ENCODE data around the gene SS18. TPM values are rescaled to one million over a fixed set of nuclear protein-coding genes. Genes with fewer than 3 reads are reported as not detected.

SS18 gene
- total RNA-seq, 2 donors from 2014 or later: 84.9 to 87.6 TPM

- Histone ChIP-seq H3K4me1 (ENCODE audit: control insufficient read depth, insufficient read depth, low read length) (no peaks in the 10 kb centered on the region), H3K27ac (ENCODE audit: low read depth, low read length) (no peak overlapping the region), H3K4me3 (ENCODE audit: low read length) (no peak overlapping the region), H3K36me3 (ENCODE audit: control insufficient read depth, insufficient read depth, low read length) (no peaks in the 10 kb centered on the region), H3K27me3 (ENCODE audit: control insufficient read depth, insufficient read depth, low read length, poor library complexity, severe bottlenecking) (no peaks in the 10 kb centered on the region), H3K9me3 (ENCODE audit: control insufficient read depth, low read length) (peaks cover 13% of the 10 kb centered on the region), H3K9ac (ENCODE audit: extremely low read depth, low read length, poor library complexity, severe bottlenecking) (no peak overlapping the region)
- H3K27me3 Mint-ChIP-seq (ENCODE audit: insufficient read depth): peaks cover 4% of the 10 kb centered on the region
- no peak overlapping the region for H3K27ac Mint-ChIP-seq
- no peak overlapping the region for H3K4me3 Mint-ChIP-seq
- H3K9me3 Mint-ChIP-seq: no peaks in the 10 kb centered on the region
- 100% methylated on average over 1 of the region's 1 CpG for WGBS, 2 experiments (ENCODE audit: insufficient coverage in 1 of 2, insufficient read length in 1 of 2)
- TF ChIP-seq CTCF (conservative IDR thresholded peaks at IDR 0.05): no peak
- no peaks in the 10 kb centered on the region for H3K36me3 Mint-ChIP-seq (ENCODE audit: low read depth)
- no peaks in the 10 kb centered on the region for H3K4me1 Mint-ChIP-seq
- DNase-seq: no peak
These were observed 104.6 kb downstream of the SS18 start for GRCh38 chr18:25985707-25986394.

- Mint-ChIP-seq H3K36me3 (ENCODE audit: low read depth) (no peaks in the 10 kb centered on the region), H3K4me3 (no peak overlapping the region), H3K9me3 (no peaks in the 10 kb centered on the region), H3K27me3 (ENCODE audit: insufficient read depth) (peaks cover 4% of the 10 kb centered on the region), H3K4me1 (no peaks in the 10 kb centered on the region), H3K27ac (no peak overlapping the region)
- WGBS, 2 experiments (ENCODE audit: insufficient coverage in 1 of 2, insufficient read length in 1 of 2): 80 to 98% methylated on average over 2 of the region's 2 CpGs
- Histone ChIP-seq H3K9ac (ENCODE audit: extremely low read depth, low read length, poor library complexity, severe bottlenecking) (no peak overlapping the region), H3K36me3 (ENCODE audit: control insufficient read depth, insufficient read depth, low read length) (no peaks in the 10 kb centered on the region), H3K4me3 (ENCODE audit: low read length) (no peak overlapping the region), H3K9me3 (ENCODE audit: control insufficient read depth, low read length) (peaks cover 13% of the 10 kb centered on the region), H3K4me1 (ENCODE audit: control insufficient read depth, insufficient read depth, low read length) (no peaks in the 10 kb centered on the region), H3K27me3 (ENCODE audit: control insufficient read depth, insufficient read depth, low read length, poor library complexity, severe bottlenecking) (no peaks in the 10 kb centered on the region), H3K27ac (ENCODE audit: low read depth, low read length) (no peak overlapping the region)
- DNase-seq: no peak
- TF ChIP-seq CTCF (conservative IDR thresholded peaks at IDR 0.05): no peak
These were observed 106.7 kb downstream of the SS18 start for GRCh38 chr18:25983730-25984129.

DNA sequence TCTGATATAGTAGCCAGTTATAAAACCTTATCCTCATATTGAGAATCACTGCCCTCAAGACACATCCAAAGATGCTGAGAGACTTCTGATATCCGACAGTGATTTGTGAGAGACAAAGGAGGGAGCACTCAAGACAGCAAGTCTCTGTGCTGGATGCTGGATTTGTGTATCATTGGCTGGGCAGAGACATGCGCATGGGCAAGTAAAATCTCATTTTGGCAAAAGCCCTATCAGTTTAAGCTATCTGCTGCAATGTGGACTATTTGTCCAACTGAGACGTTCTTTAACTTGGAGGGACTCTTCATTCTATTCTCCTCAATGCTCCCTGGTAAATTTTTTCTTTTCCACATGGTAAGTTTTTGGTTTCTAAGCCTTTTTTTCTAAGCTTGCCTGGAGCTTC lies 107.5 kb downstream of the SS18 start:
- 90 to 93% methylated on average over 3 of the region's 3 CpGs for WGBS, 2 experiments (ENCODE audit: insufficient coverage in 1 of 2, insufficient read length in 1 of 2)
- Mint-ChIP-seq H3K27me3 (ENCODE audit: insufficient read depth) (peaks cover 4% of the 10 kb centered on the region), H3K27ac (no peak overlapping the region), H3K4me1 (no peaks in the 10 kb centered on the region), H3K36me3 (ENCODE audit: low read depth) (no peaks in the 10 kb centered on the region), H3K9me3 (no peaks in the 10 kb centered on the region), H3K4me3 (no peak overlapping the region)
- no peaks in the 10 kb centered on the region for H3K4me1 ChIP-seq (ENCODE audit: control insufficient read depth, insufficient read depth, low read length)
- no peaks in the 10 kb centered on the region for H3K27me3 ChIP-seq (ENCODE audit: control insufficient read depth, insufficient read depth, low read length, poor library complexity, severe bottlenecking)
- no peak overlapping the region for H3K4me3 ChIP-seq (ENCODE audit: low read length)
- peaks cover 13% of the 10 kb centered on the region for H3K9me3 ChIP-seq (ENCODE audit: control insufficient read depth, low read length)
- H3K36me3 ChIP-seq (ENCODE audit: control insufficient read depth, insufficient read depth, low read length): no peaks in the 10 kb centered on the region
- TF ChIP-seq CTCF (conservative IDR thresholded peaks at IDR 0.05): no peak
- DNase-seq: no peak
- no peak overlapping the region for H3K9ac ChIP-seq (ENCODE audit: extremely low read depth, low read length, poor library complexity, severe bottlenecking)
- no peak overlapping the region for H3K27ac ChIP-seq (ENCODE audit: low read depth, low read length)

Measured in endodermal cell (in vitro differentiated cells).